Muscle of leg (tissue), 11 donors: ENCODE results near the gene MAPK8. TPM values are rescaled to one million over a fixed set of nuclear protein-coding genes. Genes with fewer than 3 reads are reported as not detected.
"Not testable (repeated sequence)": the region's sequence is repeated elsewhere in the genome, so short reads cannot be mapped to it uniquely, and the experiment has no call there.

ENCODE experiments used
- DNase-seq: peaks from one replicate; pipeline ENCODE4 v3.0.0; 2013
- H3K27ac ChIP-seq: one replicate; pipeline ENCODE4 v1.5.1; 2013; ENCODE audit warnings: mild to moderate bottlenecking, low read length, control low read depth
- H3K27me3 ChIP-seq: one replicate; pipeline ENCODE4 v1.6.1; 2013; ENCODE audit warnings: low read length; ENCODE audit not compliant: control insufficient read depth, insufficient read depth
- H3K36me3 ChIP-seq: one replicate; pipeline ENCODE4 v1.6.1; 2013; ENCODE audit warnings: low read length; ENCODE audit not compliant: control insufficient read depth, insufficient read depth
- H3K4me1 ChIP-seq: one replicate; pipeline ENCODE4 v1.6.1; 2013; ENCODE audit warnings: low read length; ENCODE audit not compliant: control insufficient read depth, insufficient read depth
- H3K4me3 ChIP-seq: one replicate; pipeline ENCODE4 v1.5.1; 2013; ENCODE audit warnings: low read length, control low read depth
- H3K9me3 ChIP-seq: replicated peaks from 2 replicates; pipeline ENCODE4 v1.6.1; 2013; ENCODE audit warnings: low read depth, low read length; ENCODE audit not compliant: control insufficient read depth
- WGBS: methylation state at CpG from one replicate; pipeline ENCODE4 v1.1.5; 2013; ENCODE audit warnings: missing lambda C conversion rate; ENCODE audit not compliant: insufficient coverage; 5-methylcytosine and 5-hydroxymethylcytosine counted together
- polyA plus RNA-seq, 8 donors: library from polyadenylated mRNA; unstranded; fragments of 120-200 nt; gene quantifications; one replicate each; pipeline versions ENCODE4 v1.2.1 to v1.2.3, GENCODE V29; 2013; ENCODE audit warnings: inconsistent platforms in 1 of 8, low replicate concordance in 1 of 8; ENCODE audit not compliant: insufficient read length in 8 of 8, insufficient read depth in 1 of 8
- total RNA-seq: library from RNA; stranded (reverse); fragments of 120-200 nt; gene quantifications from one replicate; pipeline ENCODE4 v1.2.4, GENCODE V29; 2013

Gene MAPK8
- total and polyA plus RNA-seq, 9 donors: 26.0 to 45.5 (median 32.2) TPM

- H3K27me3 ChIP-seq, H3K27ac ChIP-seq, H3K4me1 ChIP-seq, H3K36me3 ChIP-seq, DNase-seq, H3K4me3 ChIP-seq: not testable (repeated sequence)
- H3K9me3 ChIP-seq: peaks cover 15% of the 10 kb centered on the region
- WGBS: no CpG with 5 or more reads among the region's 4 CpGs
Observed at GRCh38 chr10:48347943-48348342, 41.5 kb downstream of the MAPK8 start.

DNA sequence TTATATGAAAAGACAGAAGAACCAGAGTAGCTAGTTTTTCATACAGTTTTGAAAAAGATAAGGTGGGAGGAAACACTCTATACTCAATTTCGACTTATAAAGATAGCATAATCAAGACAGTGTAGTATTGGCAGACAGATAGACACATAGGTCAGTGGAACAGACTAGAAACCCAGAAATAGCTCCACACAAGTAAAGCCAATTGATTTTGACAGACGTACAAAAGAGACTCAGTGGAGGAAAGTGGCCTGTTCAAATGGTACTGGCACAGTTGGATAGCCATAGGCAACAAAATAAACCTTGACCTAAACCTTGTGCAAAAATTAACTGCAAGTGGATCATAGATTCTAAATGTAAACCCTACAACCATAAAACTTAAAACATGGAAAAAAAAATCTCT is 46.8 kb downstream of the MAPK8 start:
- Histone ChIP-seq H3K9me3 (peaks cover 7% of the 10 kb centered on the region), H3K4me3 (no peak overlapping the region), H3K4me1 (no peaks in the 10 kb centered on the region), H3K36me3 (no peaks in the 10 kb centered on the region), H3K27ac (no peak overlapping the region), H3K27me3 (no peaks in the 10 kb centered on the region)
- no CpG with 5 or more reads among the region's 2 CpGs for WGBS
- no peak for DNase-seq

- DNase-seq: no peak
- Histone ChIP-seq H3K27me3 (no peaks in the 10 kb centered on the region), H3K4me1 (no peaks in the 10 kb centered on the region), H3K4me3 (no peak overlapping the region), H3K9me3 (peaks cover 2% of the 10 kb centered on the region), H3K27ac (no peak overlapping the region), H3K36me3 (no peaks in the 10 kb centered on the region)
- no CpG with 5 or more reads among the region's 5 CpGs for WGBS
Observed at GRCh38 chr10:48357631-48358030, 51.2 kb downstream of the MAPK8 start.

DNA sequence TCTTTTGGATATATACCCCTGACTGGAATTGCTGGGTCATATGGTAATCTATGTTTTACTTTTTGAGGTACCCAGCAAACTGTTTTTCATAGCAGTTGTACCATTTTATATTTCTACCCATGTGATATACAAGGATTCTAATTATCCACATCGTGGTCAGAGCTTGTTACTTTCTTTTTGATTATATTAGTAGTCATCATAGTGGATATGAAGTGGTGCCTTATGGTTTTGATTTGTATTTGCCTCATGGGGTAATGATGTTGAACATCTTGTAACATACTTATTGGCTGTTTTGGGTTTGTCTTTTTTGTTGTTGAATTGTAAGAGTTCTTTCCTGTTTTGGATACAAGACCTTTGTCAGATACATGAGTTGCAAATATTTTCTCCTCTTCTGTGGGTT is 51.7 kb downstream of the MAPK8 start:
- no CpG with 5 or more reads among the region's 1 CpG for WGBS
- Histone ChIP-seq H3K4me3 (no peak overlapping the region), H3K27ac (no peak overlapping the region), H3K27me3 (no peaks in the 10 kb centered on the region), H3K4me1 (no peaks in the 10 kb centered on the region), H3K9me3 (peaks cover 2% of the 10 kb centered on the region), H3K36me3 (no peaks in the 10 kb centered on the region)
- DNase-seq: no peak

DNA sequence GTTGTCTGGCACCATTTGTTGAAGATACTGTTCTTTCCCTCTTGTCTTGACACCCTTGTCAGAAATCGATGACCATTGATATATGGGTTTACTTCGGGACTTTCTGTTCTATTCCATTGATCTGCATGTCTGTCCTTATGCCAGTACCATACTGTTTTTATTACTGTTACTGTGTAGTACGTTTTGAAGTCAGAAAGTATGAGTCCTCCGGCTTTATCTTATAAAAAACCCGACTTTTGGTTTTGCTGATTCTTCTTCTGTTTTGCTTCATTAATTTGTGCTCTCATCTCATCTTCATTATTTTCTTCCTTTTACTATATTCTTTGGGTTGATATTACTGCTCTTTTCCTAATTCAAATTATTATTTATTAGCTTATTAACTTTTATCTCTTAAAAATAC is 52.4 kb downstream of the MAPK8 start:
- no peaks in the 10 kb centered on the region for H3K27me3 ChIP-seq
- no peak overlapping the region for H3K4me3 ChIP-seq
- no CpG with 5 or more reads among the region's 5 CpGs for WGBS
- peaks cover 2% of the 10 kb centered on the region for H3K9me3 ChIP-seq
- no peak overlapping the region for H3K27ac ChIP-seq
- H3K4me1 ChIP-seq: no peaks in the 10 kb centered on the region
- DNase-seq: no peak
- H3K36me3 ChIP-seq: no peaks in the 10 kb centered on the region

DNA sequence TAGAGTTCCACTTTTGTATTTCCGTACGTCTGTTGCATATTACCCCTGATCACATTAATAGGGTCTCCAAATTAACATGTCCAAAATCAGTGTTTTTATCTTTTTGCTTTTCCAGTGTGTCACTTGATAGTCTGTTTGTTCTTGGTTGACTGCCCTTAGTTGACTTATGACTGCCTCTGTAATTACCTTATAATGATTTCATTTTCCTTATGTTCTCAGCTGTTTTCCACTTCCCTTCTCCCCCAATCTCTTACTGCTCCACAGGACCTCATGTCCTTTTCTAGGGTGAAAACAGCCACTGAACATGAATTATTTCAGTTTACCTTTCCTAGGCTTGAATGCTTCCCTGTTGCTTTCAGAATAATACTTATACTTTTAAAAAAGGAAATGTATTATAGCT is 54.7 kb downstream of the MAPK8 start:
- Histone ChIP-seq H3K27me3 (no peaks in the 10 kb centered on the region), H3K4me1 (no peaks in the 10 kb centered on the region), H3K4me3 (no peak overlapping the region), H3K9me3 (peaks cover 2% of the 10 kb centered on the region), H3K27ac (no peak overlapping the region), H3K36me3 (no peaks in the 10 kb centered on the region)
- WGBS: no CpG with 5 or more reads among the region's 2 CpGs
- DNase-seq: no peak

- Histone ChIP-seq H3K4me1 (no peaks in the 10 kb centered on the region), H3K36me3 (no peaks in the 10 kb centered on the region), H3K27ac (no peak overlapping the region), H3K4me3 (no peak overlapping the region), H3K27me3 (no peaks in the 10 kb centered on the region), H3K9me3 (no peaks in the 10 kb centered on the region)
- no CpG with 5 or more reads among the region's 5 CpGs for WGBS
- DNase-seq: peak; percentile 85
Observed at GRCh38 chr10:48363617-48364355, 57.3 kb downstream of the MAPK8 start.

- peak; percentile 65 for DNase-seq
- Histone ChIP-seq H3K4me3 (no peak overlapping the region), H3K36me3 (no peaks in the 10 kb centered on the region), H3K27me3 (no peaks in the 10 kb centered on the region), H3K27ac (no peak overlapping the region), H3K4me1 (no peaks in the 10 kb centered on the region), H3K9me3 (no peaks in the 10 kb centered on the region)
- no CpG with 5 or more reads among the region's 3 CpGs for WGBS
Observed at GRCh38 chr10:48364659-48365405, 58.4 kb downstream of the MAPK8 start.

- H3K9me3 ChIP-seq: no peaks in the 10 kb centered on the region
- H3K36me3 ChIP-seq: no peaks in the 10 kb centered on the region
- no peaks in the 10 kb centered on the region for H3K27me3 ChIP-seq
- peak overlapping the region; percentile 16 for H3K27ac ChIP-seq
- no CpG with 5 or more reads among the region's 1 CpG for WGBS
- DNase-seq: no peak
- no peaks in the 10 kb centered on the region for H3K4me1 ChIP-seq
- H3K4me3 ChIP-seq: no peak overlapping the region
Observed at GRCh38 chr10:48365668-48366067, 59.2 kb downstream of the MAPK8 start.

DNA sequence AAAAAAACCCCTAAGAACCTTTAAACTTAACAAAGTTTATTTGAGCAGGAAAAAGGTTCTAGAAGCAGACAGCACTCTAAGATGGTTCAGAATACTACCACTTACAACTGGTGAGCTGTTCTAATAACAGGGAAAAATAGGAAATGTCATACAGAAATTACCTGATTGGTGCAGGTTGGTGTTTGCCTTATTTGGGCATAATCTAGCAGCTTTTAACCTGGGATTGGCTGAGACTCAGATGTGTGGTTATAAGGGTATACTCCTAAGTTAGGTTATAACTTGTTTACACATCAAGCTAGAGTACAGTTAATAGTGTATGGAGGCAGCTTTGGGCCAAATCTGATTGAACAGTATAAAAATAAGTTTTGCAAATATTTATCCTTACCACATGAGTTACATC is 59.8 kb downstream of the MAPK8 start:
- H3K9me3 ChIP-seq: no peaks in the 10 kb centered on the region
- no peaks in the 10 kb centered on the region for H3K27me3 ChIP-seq
- H3K4me1 ChIP-seq: no peaks in the 10 kb centered on the region
- no peak overlapping the region for H3K27ac ChIP-seq
- no peak overlapping the region for H3K4me3 ChIP-seq
- no peak for DNase-seq
- no peaks in the 10 kb centered on the region for H3K36me3 ChIP-seq
